GM21367 (cell line): ENCODE results near the gene IQCK.

Source experiments
- ATAC-seq: cut with Tn5 transposase; IDR thresholded peaks from one replicate; pipeline ENCODE4 v1.9.1; 2021; ENCODE audit not compliant: unreplicated experiment

Gene IQCK

DNA sequence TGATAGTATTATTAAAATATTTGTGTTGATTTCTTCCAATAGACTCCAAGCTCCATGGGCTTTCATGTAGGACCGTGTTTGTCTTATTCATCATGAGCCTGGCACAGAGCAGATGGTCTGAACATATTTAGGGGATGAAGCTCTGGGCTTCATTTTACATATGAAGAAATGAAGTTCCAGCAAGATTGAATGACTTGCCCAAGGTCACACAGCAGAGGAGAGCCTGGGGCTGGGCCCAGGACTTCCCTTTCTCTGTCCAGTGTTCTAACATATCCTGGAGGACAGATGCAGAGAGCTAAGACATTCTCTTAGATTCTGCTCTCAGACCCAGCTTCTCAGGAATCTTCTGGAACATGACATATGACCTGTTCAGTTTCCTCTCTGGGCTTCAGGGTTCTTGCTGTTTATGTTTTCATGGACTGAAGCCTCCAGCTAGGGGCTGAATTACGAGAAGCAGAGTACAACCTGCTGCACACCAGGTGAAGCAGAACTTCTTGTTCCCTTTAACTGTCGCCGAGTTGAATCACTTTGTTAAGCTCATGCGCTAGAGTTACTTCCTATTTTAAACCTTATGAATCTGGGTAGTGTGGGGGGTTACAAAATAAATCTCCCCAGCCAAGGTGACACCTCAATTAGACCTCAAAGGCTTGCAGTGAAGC is 113.0 kb downstream of the IQCK start:
- no peak for ATAC-seq

DNA sequence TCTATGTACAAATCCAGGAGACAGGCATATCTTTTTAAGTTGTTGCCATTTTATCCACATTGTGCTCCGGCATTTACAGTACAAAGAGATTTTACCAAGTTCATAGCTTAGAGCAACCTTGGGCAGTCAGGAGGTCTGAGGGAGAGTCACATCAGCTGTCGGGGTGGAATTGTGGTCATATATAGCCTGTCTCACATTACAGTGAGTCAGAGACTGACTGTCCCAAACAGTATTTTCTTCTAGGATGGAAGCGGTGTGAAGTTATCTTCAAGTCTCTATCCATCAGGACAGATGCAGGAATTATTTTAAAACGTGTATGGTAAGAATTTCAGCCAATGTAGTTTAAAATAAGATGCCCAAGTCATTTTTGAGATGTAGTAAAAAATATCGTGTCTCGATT is 113.6 kb downstream of the IQCK start:
- ATAC-seq: no peak

DNA sequence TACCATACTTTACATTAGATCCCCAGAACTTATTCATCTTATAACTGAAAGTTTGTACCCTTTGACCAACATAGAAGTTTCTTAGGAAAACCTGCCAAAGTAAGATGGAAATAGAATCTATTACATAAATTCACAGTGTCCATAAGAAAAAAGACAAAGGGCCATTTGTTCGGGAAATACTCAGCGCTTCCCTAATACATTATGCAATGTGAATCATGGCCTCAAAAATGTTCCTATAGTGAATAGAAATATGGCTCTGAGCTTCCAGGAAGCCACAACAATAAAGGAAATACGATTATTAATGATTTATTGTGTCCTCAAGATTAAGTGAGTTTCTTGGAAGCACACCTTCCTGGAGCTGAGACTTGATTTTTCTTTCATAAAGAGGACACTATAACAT is 115.1 kb downstream of the IQCK start:
- ATAC-seq: no peak

DNA sequence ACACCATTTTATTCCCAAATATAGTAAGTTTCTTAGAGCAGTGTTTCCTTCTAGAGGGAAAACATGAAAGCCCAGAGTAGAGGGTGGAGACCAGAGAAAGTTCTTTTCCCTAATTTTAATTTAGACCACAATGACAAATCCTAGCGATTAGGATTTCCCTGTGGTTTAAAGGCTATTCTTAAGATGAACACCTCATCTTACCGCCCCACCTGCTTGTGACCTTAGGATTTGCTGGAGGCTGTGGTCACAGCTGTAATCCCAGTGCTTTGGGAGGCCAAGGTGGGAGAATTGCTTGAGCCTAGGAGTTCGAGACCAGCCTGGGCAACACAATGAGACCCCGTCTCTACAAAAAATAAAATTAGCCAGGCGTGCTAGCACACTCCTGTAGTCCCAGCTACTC is 115.5 kb downstream of the IQCK start:
- ATAC-seq: no peak

DNA sequence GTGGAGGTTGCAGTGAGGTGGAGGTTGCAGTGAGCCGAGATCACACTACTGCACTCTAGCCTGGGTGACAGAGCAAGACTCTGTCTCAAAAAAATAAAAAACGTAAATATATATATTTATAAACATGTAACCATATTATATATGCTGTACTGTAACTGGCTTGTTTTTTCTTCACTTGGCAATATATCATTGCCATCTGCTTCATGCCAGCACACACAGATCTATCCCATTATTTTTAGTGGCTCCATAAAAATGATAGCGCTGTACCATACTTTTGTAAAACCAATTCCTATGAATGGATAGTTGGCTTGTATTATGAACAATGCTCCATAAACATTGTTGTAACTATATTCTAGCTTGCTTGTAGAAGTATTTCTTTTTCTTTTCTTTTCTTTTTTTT is 117.1 kb downstream of the IQCK start:
- no peak for ATAC-seq

DNA sequence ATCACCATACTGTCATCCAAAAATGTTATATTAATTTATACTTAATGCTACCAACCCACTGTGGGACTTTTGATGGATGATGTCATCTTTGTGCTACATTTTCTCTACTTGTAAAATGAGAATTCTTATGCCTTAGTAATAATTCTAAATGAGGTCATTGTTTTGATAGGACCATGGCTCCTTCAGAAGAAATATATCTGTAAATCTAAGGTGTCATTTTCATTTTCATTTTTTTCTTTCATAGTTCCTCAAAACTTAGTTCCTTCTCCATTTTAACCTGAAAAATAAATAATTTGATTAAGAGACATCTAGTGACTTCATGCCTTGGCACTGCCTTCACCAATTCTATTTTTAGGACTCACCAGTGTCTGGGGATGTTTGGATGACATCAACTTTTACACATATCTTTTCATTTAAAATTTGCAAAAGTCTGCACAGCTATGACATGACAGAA is 117.9 kb downstream of the IQCK start:
- ATAC-seq: no peak

DNA sequence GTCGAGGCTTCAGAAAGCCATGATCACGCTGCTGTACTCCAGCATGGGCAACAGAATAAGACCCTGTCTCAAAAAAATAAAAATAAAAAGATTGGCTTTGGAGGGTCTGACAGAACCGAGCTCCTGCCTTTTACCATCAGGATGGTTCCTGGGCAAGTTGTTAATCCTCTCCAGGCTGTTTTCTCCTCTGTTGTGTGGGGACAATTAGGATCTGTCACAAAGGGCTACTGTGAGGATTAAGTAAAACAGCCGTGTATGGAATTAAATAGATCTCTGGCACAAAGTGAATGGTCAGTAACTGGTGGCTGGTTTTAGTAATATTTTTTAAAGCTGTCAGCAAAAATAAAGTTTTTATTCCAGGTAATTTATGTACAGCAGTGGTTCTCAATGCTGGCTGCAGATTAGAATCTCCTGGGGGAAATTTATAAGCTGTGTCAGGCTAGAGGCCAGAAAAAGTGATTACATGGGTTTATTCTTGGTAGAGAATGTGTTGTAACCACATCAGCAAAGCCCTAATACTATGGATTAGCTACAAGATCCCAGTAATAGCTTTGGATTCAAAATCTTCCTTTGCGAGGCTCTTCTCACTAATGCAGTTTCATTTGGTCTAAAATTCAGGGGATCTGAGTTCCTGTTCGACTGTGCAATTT is 119.4 kb downstream of the IQCK start:
- no peak for ATAC-seq

DNA sequence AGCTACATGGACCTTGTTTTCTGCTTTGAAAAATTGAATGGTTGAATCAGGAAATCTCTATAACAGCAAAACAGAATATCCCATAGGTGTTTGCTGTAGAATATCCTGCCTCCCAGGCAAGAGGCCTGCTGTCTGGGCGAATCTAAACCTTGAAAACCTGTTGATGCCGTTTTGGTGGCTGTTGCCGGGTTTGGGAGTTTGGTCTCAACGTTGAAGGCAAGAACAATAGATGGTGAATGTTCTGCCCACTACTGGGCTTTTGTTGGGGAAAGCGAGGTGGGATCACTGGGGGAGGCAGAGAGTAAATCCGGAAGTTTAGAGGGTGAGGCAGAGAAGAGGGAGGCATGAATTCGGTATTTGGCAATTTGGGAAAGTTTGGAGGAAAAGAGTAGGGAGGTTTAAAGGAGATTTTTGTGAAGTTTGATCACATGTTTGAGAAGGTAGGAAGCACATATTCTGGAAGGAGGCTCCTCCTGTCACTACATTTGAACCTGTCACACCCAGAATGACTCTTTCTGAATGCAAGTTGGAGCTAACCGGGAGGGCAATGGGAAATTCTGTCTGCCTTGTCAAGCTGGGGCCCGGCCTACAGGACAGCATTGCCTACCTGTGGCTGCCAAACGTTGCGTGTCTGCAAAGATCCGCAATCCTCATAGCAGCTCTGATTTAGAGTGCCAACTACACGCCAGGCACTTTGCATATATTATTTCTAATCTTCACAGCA is 120.1 kb downstream of the IQCK start:
- no peak for ATAC-seq

DNA sequence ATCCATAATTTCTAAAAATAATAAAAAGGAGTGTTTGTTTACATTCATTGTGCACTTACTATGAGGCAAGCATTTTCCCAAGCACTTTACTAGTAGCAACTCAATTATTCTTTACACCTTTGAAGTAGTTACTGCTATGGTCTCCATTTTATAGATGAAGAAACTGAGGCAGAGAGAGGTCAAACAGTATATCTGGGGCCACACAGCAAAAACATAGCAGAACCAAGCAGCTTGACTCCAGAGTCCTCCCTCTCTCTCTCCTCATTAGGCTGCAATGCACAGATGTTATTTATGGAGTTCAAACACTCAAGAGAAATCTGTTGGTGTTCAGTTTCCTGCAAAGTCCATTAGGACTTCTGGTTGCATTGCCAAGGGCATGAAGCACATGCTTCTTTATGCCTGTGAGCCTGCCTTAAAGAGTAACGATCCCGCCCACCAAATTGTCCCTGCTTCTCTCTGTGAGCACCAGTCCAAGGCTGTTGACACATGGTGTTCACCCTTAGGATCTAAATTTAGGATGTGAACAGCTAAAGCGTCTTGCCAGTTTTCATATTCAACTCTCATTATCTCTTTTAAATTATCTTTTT is 122.5 kb downstream of the IQCK start:
- no peak for ATAC-seq

DNA sequence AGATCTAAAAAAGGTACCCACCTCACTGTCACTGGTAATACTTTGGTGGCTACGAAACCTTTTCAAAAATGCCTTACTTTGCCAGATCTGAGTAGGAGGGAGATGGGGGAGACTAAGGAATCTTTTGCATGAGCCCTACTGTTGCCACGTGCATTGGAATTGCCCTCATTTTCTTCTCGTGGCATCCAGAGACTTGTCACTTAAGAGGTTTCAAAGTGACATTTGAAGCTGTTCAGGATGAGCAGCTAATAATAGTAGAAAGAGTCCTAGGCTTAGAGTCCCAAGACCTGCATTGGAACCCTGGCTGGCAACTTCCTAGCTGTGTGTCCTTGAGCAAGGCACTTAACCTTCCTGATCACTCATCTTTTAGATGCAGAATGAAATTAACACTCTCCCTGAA is 123.1 kb downstream of the IQCK start:
- no peak for ATAC-seq

DNA sequence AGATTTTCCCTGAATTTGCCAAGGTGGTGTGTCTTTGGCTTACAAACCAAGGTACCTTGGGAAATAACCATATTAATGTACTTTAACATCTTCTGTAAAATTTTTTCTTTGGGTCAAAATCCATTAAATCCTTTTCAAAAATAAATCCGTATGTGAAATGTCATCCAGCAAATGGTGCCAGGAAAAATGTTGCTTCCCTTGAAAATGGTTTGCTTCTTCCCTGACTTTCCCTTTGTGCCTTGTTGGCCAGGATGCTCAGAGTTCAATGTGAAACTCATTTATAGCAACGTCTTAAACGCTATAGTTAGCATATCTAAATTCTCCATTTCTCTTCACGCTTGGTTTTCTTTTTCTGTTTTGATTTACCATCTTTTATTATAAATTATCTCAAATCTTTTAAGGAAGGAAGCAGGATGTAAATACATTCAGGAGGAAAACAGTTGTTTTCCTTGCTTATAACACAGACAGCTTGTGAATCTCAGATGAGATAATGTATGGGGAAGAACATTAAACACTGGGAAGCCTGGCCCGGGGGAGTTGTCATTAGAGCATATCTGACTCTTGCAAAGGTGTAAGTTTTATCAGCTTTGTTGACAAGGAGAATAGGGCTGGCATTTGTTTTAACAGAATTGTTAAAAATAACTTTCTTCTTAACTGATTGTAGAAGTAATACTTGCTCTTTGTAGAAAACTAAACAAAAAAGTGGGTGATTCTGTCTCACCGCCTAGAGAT is 124.5 kb downstream of the IQCK start:
- no peak for ATAC-seq

DNA sequence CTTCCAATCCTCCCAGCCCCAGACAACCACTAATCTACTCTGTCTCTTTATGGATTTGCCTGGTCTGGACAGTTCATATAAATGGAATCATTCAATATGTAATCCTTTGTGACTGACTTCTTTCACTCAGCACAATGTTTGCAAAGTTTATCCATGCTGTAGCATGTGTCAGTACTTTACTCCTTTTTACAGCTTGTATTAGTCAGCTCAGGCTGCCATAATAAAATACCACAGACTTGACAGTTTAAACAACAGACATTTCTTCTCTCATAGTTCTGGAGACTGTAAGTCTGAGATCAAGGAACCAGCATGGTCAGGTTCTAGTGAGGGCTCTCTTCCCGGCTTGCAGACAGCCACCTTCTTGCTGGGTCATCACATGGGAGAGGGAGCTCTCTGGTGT is 125.3 kb downstream of the IQCK start:
- no peak for ATAC-seq

DNA sequence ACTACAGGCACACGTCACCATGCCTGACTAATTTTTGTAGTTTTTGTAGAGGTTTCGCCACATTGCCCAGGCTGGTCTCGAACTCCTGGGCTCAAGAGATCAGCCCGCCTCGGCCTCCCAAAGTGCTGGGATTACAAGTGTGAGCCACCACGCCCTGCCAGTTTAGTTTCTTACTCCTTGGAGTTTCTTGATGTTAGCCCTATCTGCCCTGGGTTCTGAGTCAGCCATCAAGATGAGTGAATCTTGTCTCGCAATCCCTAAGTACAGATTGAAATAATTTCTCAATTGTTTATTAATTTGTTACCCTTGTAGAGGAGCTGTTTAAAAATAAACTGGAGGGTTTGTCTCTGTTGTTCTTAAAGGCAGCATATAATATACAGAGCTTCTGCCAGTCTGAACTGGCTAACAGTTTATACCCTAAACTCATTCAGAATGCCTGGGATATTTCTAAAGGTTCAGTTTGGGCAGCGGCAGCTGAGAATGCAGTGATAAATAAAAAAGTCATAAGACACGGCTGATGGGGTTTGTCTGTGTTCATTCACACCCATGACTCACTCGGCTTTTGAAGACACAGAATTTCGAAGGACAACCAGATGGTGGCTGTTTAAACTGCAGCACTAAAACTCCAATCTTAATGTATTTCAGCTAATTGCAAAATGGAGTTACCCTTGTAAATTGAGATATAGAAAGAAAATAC is 127.0 kb downstream of the IQCK start:
- no peak for ATAC-seq

DNA sequence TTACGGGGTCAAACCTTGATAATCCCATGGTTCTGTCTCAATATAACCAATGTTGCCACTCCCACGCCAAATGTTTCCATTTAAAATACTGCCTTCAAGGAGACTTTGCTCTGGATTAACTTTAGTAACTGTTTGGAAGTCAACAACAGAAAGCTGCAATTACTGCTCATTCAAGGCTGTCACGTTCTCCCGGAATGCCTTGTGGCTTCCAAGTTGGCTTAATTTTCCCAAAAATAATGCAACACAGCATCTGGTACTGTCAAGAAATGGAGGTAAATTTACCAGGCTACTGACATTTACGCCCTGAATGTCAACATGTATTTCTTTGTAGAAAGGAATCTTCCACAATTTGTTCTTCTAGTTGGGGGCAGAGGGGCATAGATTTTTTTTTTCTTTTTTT is 128.4 kb downstream of the IQCK start:
- no peak for ATAC-seq

DNA sequence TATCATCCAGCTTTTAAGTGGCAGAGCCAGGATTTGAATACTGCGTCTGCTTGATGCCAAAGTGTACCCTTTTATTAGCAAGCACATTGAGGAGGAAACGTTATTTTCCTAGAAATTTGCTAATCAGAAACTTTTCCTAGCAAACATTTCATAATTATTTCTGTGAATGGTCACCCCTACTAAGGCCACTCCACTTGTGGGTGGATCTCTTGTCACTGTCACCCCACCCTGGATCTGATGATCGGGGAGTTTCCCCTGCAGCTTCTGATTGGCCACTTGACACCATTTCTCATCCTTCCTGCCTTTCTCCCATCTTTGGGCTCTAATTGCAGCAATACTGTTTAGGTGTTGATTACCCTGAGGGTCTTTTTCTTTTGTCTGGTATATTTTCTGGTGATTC is 130.7 kb downstream of the IQCK start:
- ATAC-seq: no peak

DNA sequence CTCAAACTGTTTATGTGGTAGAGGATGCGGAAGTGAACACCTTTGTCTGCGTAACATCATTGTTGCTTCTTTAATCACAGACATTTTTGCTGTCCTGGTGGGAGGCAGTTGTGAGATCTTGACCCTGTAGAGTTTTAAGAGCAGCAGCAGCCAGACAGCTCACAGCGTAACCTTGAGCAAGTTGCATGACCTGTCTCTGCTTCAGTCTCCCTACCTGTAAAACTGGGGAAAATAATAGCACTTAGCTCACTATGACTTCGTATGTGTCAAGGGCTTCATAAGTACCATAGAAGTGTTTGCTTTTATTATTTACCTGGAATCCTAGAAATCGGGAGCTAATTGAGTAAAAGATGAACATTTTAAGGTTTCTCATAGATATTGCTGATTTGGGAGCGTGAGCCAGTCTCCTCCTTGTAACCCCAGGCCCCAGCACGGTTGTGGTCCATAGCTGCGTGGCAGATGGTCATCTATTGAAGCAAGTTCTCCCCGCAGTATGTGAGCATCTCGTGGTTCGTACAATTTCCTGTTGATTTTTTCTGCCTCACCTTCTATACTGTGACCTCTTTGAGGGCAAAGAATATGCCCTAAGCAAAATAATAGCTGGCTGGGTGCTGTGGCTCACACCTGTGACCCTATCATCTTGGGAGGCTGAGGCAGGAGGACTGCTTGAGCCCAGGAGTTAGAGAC is 132.2 kb downstream of the IQCK start:
- ATAC-seq: no peak

DNA sequence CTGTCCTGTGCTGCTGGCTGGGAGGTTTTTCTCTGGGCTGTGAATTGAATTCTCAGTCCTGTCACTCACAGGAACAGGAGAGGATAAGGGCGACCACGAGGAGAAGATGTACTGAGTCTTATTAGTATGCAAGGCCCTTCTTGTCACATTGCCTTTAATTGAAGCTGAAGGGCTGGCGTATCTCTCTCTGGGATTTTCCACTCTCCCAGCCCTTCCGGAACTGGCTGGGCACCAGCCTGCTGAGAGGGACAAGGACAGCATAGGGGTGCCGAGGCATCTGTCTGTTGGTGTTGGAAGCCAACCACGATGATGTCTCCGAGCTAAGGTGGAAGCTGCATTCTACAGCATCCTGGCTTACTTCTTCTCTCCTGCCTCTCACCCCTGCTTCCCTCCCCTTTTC is 133.4 kb downstream of the IQCK start:
- ATAC-seq: no peak

DNA sequence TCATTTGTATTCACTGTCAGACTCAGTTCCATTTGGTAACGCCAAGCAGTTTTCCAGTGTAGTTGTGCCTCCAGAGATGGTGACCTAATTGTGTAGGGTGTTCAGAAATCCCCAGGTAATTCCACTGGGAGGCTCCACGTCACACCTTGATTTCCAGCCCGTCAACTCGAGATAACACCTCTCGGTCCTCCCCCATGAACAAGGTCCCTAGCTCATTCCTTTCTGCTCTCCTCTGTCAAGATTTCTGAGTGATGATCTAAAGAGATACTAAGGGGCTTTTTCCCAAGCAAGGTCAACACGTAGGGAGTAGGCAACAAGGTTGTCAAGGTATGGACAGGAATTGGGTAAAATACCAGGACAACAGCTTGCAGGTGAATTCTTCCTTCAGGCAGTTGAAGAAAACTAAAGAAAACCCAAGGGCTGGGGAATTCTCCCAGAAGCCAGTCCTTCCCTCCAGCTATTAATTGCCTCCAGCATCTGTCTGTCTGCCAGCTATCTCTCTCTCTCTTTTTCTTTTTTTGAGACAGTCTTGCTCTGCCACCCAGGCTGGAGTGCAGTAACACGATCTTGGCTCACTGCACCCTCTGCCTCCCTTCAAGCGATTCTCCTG is 135.2 kb downstream of the IQCK start:
- ATAC-seq: no peak

DNA sequence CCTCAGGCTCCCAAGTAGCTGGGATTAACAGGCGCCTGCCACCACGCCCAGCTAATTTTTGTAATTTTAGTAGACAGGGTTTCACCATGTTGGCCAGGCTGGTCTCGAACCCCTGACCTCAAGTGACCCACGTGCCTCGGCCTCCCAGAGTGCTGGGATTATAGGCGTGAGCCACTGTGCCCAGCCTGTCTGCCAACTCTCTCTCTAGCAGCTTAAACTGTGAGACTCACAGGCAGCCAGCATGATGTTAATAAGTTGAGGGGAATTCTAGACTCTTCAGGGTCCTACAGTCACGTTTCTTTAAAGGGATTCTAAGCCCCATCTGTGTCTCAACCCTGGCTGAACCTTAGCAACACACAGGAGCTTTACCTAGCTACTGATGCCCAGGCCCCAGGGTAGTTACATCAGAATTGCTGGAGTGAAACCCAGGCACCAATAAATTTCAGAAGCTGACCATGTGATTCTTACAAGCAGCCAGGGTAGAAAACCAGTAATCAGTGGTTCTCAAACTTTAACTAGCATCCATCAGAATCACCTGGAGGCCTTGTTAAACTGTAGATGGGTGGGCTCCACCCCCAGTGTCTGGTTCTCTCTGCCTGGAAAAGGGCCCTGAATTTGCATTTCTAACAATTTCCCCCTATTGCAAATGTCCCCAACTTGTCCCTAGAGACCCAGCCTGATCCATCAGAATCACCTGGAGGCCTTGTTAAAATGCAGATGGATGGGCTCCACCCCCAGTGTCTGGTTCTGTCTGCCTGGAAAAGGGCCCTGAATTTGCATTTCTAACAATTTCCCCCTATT is 135.9 kb downstream of the IQCK start:
- ATAC-seq: no peak
